ENCODE results near the gene ZCWPW1. TPM values are rescaled to one million over a fixed set of nuclear protein-coding genes. Genes with fewer than 3 reads are reported as not detected.

ZCWPW1 gene
- total and polyA plus RNA-seq, 2 of the 13 experiments (the other 11 are each of a cell fraction or from before 2014, with no cell fraction given), result 2.4 to 2.5 TPM

GRCh38 chr7:100423315-100423714 lies 5.2 kb downstream of the ZCWPW1 start:
- ChIA-PET CTCF (ENCODE audit: low intra/inter-chr PET ratio, low total read pairs) (no interaction called here), POLR2A (interaction anchor here (0.7 kb wide), 1 partner anchor 794 kb away, joined by 3 read pairs; no protein-coding TSS in a partner anchor)
- H3K4me1 ChIP-seq (ENCODE audit: insufficient read depth, low read length), result peaks cover 7% of the 10 kb centered on the region
- no peak overlapping the region for H2AFZ ChIP-seq (ENCODE audit: low read length)
- H3K9me3 ChIP-seq (ENCODE audit: low read length), result no peaks in the 10 kb centered on the region
- 87% methylated on average over 6 of the region's 6 CpGs for WGBS (ENCODE audit: low lambda C conversion rate)
- no peaks in the 10 kb centered on the region for H4K20me1 ChIP-seq (ENCODE audit: insufficient read depth, low read length)
- in situ Hi-C loops (cut with HindIII; ENCODE audit: extremely low pct_ligation_motif_present, low pct_unique_long_range_greater_than_20kb) (no loop called here), intact Hi-C loops (cut with micrococcal nuclease; ENCODE audit: unreplicated experiment) (no loop called here)
- FAIRE-seq, result no peak
- no peak for ATAC-seq
- H3K4me2 ChIP-seq (ENCODE audit: low read depth, low read length), result no peak overlapping the region
- no peak overlapping the region for H3K27ac ChIP-seq (ENCODE audit: extremely low read length, insufficient read depth, low read length)
- no TSS peak for BruUV-seq (replicated peaks)
- no peaks in the 10 kb centered on the region for H3K27me3 ChIP-seq (ENCODE audit: control insufficient read depth in 1 of 2, insufficient read depth in 2 of 2, low read length in 2 of 2)
- no peak overlapping the region for H3K9ac ChIP-seq (ENCODE audit: insufficient read depth, low read depth, low read length)
- TF ChIP-seq ZNF101 (CRISPR knock-in tag; IDR thresholded peaks at IDR 0.05; ENCODE audit: borderline replicate concordance, low read depth) (no peak), ZNF83 (CRISPR knock-in tag; IDR thresholded peaks at IDR 0.05; ENCODE audit: borderline replicate concordance) (no peak), MED13 (CRISPR knock-in tag; IDR thresholded peaks at IDR 0.05) (no peak), PCBP2 (optimal IDR thresholded peaks at IDR 0.05; ENCODE audit: low read depth, low read length, poor library complexity, severe bottlenecking) (no peak), SIN3B (IDR thresholded peaks at IDR 0.05; ENCODE audit: low read length) (no peak), CENPX (CRISPR knock-in tag; IDR thresholded peaks at IDR 0.05) (no peak), ASH2L (IDR thresholded peaks at IDR 0.05; ENCODE audit: insufficient read length, low read depth, low read length) (no peak), ZNF234 (CRISPR knock-in tag; conservative IDR thresholded peaks at IDR 0.05) (no peak), ZNF570 (CRISPR knock-in tag; IDR thresholded peaks at IDR 0.05; ENCODE audit: borderline replicate concordance) (no peak), ZNF792 (CRISPR knock-in tag; IDR thresholded peaks at IDR 0.05) (no peak), NFKBIZ (CRISPR knock-in tag; IDR thresholded peaks at IDR 0.05) (no peak), PHF8 (CRISPR knock-in tag; IDR thresholded peaks at IDR 0.05) (no peak), ZNF3 (CRISPR knock-in tag; IDR thresholded peaks at IDR 0.05) (no peak), ZNF766 (CRISPR knock-in tag; IDR thresholded peaks at IDR 0.05; ENCODE audit: borderline replicate concordance) (no peak)
- TF ChIP-seq, protein P1, sequence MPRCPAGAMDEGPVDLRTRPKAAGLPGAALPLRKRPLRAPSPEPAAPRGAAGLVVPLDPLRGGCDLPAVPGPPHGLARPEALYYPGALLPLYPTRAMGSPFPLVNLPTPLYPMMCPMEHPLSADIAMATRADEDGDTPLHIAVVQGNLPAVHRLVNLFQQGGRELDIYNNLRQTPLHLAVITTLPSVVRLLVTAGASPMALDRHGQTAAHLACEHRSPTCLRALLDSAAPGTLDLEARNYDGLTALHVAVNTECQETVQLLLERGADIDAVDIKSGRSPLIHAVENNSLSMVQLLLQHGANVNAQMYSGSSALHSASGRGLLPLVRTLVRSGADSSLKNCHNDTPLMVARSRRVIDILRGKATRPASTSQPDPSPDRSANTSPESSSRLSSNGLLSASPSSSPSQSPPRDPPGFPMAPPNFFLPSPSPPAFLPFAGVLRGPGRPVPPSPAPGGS (CRISPR knock-in tag; IDR thresholded peaks at IDR 0.05), result no peak
- TF ChIP-seq, protein P2, sequence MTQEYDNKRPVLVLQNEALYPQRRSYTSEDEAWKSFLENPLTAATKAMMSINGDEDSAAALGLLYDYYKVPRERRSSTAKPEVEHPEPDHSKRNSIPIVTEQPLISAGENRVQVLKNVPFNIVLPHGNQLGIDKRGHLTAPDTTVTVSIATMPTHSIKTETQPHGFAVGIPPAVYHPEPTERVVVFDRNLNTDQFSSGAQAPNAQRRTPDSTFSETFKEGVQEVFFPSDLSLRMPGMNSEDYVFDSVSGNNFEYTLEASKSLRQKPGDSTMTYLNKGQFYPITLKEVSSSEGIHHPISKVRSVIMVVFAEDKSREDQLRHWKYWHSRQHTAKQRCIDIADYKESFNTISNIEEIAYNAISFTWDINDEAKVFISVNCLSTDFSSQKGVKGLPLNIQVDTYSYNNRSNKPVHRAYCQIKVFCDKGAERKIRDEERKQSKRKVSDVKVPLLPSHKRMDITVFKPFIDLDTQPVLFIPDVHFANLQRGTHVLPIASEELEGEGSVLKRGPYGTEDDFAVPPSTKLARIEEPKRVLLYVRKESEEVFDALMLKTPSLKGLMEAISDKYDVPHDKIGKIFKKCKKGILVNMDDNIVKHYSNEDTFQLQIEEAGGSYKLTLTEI (CRISPR knock-in tag; conservative IDR thresholded peaks at IDR 0.05), result no peak
- DNase-seq (ENCODE audit: low spot score), result no peak
- no peaks in the 10 kb centered on the region for H3K79me2 ChIP-seq (ENCODE audit: insufficient read depth, low read length)
- H3K4me3 ChIP-seq (replicated peaks in 1 of 3; ENCODE audit: insufficient read depth in 1 of 3, low read depth in 2 of 3, low read length in 3 of 3), result no peak overlapping the region
- no peaks in the 10 kb centered on the region for H3K36me3 ChIP-seq (replicated peaks in 1 of 2; ENCODE audit: control insufficient read depth in 1 of 2, insufficient read depth in 2 of 2, low read length in 2 of 2)

Measured in HepG2 (cell line).